ENCODE results near the gene VWC2. TPM values are rescaled to one million over a fixed set of nuclear protein-coding genes. Genes with fewer than 3 reads are reported as not detected.

VWC2 gene
- total RNA-seq, 1 experiment from 2014 or later = not detected

- no peak for DNase-seq (ENCODE audit: low read depth)
These were observed 10.0 kb downstream of the VWC2 start for GRCh38 chr7:49783446-49783845.

- DNase-seq (ENCODE audit: low read depth) = no peak
These were observed 14.5 kb downstream of the VWC2 start for GRCh38 chr7:49787980-49788379.

- DNase-seq (ENCODE audit: low read depth) = no peak
These were observed 15.1 kb downstream of the VWC2 start for GRCh38 chr7:49788455-49789059.

GRCh38 chr7:49789736-49790135 is 16.3 kb downstream of the VWC2 start:
- DNase-seq (ENCODE audit: low read depth) = no peak

- DNase-seq (ENCODE audit: low read depth) = no peak
These were observed 16.8 kb downstream of the VWC2 start for GRCh38 chr7:49790209-49790608.

- DNase-seq (ENCODE audit: low read depth) = no peak
These were observed 17.8 kb downstream of the VWC2 start for GRCh38 chr7:49791088-49791741.

- DNase-seq (ENCODE audit: low read depth) = no peak
These were observed 24.7 kb downstream of the VWC2 start for GRCh38 chr7:49797987-49798660.

GRCh38 chr7:49800031-49800430 is 26.6 kb downstream of the VWC2 start:
- no peak for DNase-seq (ENCODE audit: low read depth)

- DNase-seq (ENCODE audit: low read depth) = no peak
These were observed 29.2 kb downstream of the VWC2 start for GRCh38 chr7:49802600-49802999.

GRCh38 chr7:49803812-49804211 is 30.4 kb downstream of the VWC2 start:
- DNase-seq (ENCODE audit: low read depth) = no peak

GRCh38 chr7:49805371-49806007 is 32.1 kb downstream of the VWC2 start:
- DNase-seq (ENCODE audit: low read depth) = no peak

GRCh38 chr7:49812534-49812933 is 39.1 kb downstream of the VWC2 start:
- DNase-seq (ENCODE audit: low read depth) = no peak

- no peak for DNase-seq (ENCODE audit: low read depth)
These were observed 43.8 kb downstream of the VWC2 start for GRCh38 chr7:49817279-49817678.

GRCh38 chr7:49821181-49821580 is 47.7 kb downstream of the VWC2 start:
- no peak for DNase-seq (ENCODE audit: low read depth)

GRCh38 chr7:49822856-49823255 is 49.4 kb downstream of the VWC2 start:
- DNase-seq (ENCODE audit: low read depth) = no peak

- DNase-seq (ENCODE audit: low read depth) = no peak
These were observed 50.1 kb downstream of the VWC2 start for GRCh38 chr7:49823566-49823965.

GRCh38 chr7:49839863-49840645 is 66.6 kb downstream of the VWC2 start:
- no peak for DNase-seq (ENCODE audit: low read depth)

GRCh38 chr7:49840751-49841405 is 67.4 kb downstream of the VWC2 start:
- DNase-seq (ENCODE audit: low read depth) = no peak

- no peak for DNase-seq (ENCODE audit: low read depth)
These were observed 72.2 kb downstream of the VWC2 start for GRCh38 chr7:49845626-49846025.

- DNase-seq (ENCODE audit: low read depth) = no peak
These were observed 74.9 kb downstream of the VWC2 start for GRCh38 chr7:49848211-49848841.
